SK-N-DZ (cell line): ENCODE results near the gene AKAP1.

ENCODE experiments used
- DNase-seq: peaks from one replicate; pipeline ENCODE4 v3.0.0-alpha.2; 2015; ENCODE audit warnings: low spot score

Gene AKAP1

DNA sequence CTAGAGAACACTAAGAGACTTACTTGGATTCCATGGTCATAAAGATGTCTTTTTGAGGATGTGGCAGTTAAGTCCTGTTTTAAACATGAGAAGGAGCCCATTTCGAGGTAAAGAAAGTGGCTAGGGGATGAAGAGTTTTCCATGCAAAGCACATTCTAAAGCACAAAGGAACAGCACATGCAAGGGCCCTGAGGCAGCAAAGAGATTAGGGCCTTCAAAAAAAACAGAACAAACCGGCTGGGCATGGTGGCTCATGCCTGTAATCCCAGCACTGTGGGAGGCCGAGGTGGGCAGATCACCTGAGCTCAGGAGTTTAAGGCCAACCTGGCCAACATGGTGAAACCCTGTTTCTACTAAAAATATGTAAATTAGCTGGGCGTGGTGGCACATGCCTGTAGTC is 79.8 kb downstream of the AKAP1 start:
- no peak for DNase-seq

DNA sequence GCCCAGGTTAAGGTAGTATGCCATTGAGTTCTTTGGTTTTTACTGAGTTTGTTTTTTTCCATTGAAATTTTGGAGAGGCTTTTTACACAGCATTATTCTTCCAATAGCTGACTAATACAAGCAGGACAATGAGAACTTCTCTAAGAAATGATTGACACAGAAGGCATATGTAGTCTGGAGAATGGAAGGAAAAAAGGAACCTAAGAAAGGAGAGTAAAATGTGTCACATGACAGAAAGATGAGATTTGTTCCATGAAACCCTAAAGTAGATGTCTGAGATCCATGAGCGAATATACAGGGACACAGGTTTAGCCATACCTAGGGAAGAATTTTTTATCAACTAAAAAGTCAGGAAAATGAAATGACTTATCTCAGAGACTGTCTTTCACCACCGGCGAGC is 80.7 kb downstream of the AKAP1 start:
- no peak for DNase-seq

DNA sequence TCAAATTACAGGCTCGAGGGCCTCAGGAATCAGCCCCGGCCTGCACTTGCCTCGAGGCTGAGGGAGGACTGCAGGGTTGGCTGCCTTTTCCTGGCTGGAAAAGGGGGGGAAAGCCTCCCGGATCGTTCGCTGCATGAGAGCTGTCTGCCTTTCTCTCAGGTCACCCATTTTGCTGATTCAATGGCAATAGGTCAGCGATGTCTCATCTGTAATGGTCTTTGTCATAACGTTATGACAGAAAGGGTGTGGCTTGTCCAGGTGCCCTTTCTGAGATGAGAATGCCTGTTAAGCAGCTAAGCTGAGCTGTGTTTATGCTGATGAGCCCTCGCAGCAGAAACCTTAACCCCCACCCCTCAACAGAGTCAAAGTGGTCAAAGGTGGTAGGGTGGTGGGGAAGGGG is 81.8 kb downstream of the AKAP1 start:
- DNase-seq: no peak

DNA sequence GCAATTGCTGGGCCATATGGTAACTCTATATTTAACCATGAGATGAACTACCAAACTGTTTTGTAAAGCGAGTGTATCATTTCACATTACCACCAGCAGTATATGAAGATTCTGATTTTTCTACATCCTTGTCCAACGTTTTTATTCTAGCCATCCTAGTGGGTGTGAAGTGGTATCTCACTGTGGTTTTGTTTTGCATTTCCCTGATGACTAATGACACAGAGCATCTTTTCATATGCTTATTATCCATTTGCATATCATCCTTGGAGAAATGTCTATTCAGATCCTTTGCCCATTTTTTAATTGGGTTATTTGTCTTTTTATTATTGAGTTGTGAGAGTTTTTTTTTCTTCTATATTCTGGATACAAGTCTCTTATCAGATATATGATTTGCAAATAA is 83.6 kb downstream of the AKAP1 start:
- DNase-seq: no peak

DNA sequence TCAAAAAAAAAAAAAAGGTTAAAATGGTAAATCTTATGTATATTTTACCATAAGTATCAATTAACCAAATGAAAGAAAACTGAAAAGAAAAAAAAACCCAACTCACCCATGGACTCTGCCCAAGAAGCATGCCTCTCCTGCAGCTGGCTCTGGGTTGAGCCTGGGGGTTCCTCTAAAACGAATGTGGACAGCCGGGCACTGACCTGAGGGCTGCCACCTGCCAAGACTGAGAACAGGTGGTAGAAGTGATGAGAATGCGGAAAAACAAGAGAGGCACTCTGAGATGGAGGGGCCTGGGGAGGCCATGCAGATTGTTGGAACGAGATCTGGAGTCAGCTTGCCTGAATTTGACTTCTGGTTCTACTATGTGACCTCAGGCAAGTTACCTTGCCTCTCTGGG is 85.8 kb downstream of the AKAP1 start:
- DNase-seq: no peak
